DMS 273 (cell line): ENCODE data around the gene ELMO3.

Experiments used
- DNase-seq: peaks from one replicate; lab custom pipeline; 2025; ENCODE audit not compliant: unreplicated experiment; lab: John Stamatoyannopoulos, UW

The ELMO3 gene

GRCh38 chr16:67179421-67180080, 19.4 kb upstream of the ELMO3 start:
- peak; percentile 50 for DNase-seq

GRCh38 chr16:67180166-67180565, 18.8 kb upstream of the ELMO3 start:
- no peak for DNase-seq

GRCh38 chr16:67181346-67181745, 17.6 kb upstream of the ELMO3 start:
- peak; percentile 72 for DNase-seq

GRCh38 chr16:67182288-67182687, 16.6 kb upstream of the ELMO3 start:
- DNase-seq = no peak

- no peak for DNase-seq
Measured at GRCh38 chr16:67183284-67183626, 15.7 kb upstream of the ELMO3 start.

- peak; percentile 98 for DNase-seq
Measured at GRCh38 chr16:67183627-67184452, 15.1 kb upstream of the ELMO3 start, which contains the start of gene MATCAP1. TSS of gene MATCAP1 (minus strand) at chr16:67183963. CDS start at chr16:67180610, 3,353 bp downstream.

GRCh38 chr16:67184453-67184994, 14.4 kb upstream of the ELMO3 start:
- DNase-seq = peak; percentile 87

GRCh38 chr16:67184995-67185650, 13.8 kb upstream of the ELMO3 start:
- DNase-seq = peak; percentile 90

GRCh38 chr16:67185651-67186134, 13.2 kb upstream of the ELMO3 start:
- DNase-seq = no peak

GRCh38 chr16:67186550-67186950, 12.4 kb upstream of the ELMO3 start:
- DNase-seq = no peak

GRCh38 chr16:67187175-67187890, 11.6 kb upstream of the ELMO3 start:
- DNase-seq = peak; percentile 95

GRCh38 chr16:67188323-67188722, 10.6 kb upstream of the ELMO3 start:
- no peak for DNase-seq

GRCh38 chr16:67188798-67189197, 10.1 kb upstream of the ELMO3 start:
- DNase-seq = no peak

GRCh38 chr16:67190041-67190440, 8.9 kb upstream of the ELMO3 start, which contains the start of gene EXOC3L1:
TSS of gene EXOC3L1 (minus strand) at chr16:67190136. CDS start at chr16:67189676, 460 bp downstream.
- no peak for DNase-seq

GRCh38 chr16:67190448-67191399, 8.2 kb upstream of the ELMO3 start:
- no peak for DNase-seq

- no peak for DNase-seq
Measured at GRCh38 chr16:67191411-67191994, 7.4 kb upstream of the ELMO3 start.

GRCh38 chr16:67191995-67192681, 6.8 kb upstream of the ELMO3 start, which contains the start of gene E2F4:
TSS of gene E2F4 (plus strand) at chr16:67192155. CDS start at chr16:67192228, 73 bp downstream.
- peak; percentile 98 for DNase-seq

- no peak for DNase-seq
Measured at GRCh38 chr16:67192781-67193361, 6.1 kb upstream of the ELMO3 start.
